NCI-H1417 treated with DMSO at 0.1 percent for 48 hours (cell line): ENCODE data around the gene TPBGL.
"Not testable (repeated sequence)": the region's sequence is repeated elsewhere in the genome, so short reads cannot be mapped to it uniquely, and the experiment has no call there.

Experiments
- DNase-seq: peaks from one replicate; lab custom pipeline; 2025; lab: John Stamatoyannopoulos, UW

The TPBGL gene

DNA sequence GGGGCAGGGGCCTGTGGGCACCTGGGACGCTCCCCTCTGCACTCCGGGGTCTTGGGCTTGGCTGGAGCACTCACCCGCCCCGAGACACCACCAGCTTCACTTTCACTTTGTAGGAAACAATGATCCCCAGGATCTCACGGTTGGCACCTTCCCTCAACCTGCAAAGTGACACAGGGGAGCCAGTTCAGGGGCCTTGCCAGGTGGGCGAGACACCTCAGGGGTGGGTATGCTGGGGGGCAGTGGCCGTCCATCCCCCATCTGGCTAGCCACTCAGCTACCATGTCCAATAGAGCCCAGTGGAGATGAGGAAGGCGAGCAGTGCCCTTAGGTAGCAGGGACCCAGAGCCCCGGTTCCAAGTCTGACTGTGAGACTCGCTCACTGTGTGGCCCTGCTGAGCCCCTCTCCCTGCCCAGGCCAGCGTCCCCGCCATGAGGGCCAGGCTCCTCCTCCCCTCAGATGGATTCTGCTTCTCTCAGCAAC lies 32.3 kb downstream of the TPBGL start:
- no peak for DNase-seq

DNA sequence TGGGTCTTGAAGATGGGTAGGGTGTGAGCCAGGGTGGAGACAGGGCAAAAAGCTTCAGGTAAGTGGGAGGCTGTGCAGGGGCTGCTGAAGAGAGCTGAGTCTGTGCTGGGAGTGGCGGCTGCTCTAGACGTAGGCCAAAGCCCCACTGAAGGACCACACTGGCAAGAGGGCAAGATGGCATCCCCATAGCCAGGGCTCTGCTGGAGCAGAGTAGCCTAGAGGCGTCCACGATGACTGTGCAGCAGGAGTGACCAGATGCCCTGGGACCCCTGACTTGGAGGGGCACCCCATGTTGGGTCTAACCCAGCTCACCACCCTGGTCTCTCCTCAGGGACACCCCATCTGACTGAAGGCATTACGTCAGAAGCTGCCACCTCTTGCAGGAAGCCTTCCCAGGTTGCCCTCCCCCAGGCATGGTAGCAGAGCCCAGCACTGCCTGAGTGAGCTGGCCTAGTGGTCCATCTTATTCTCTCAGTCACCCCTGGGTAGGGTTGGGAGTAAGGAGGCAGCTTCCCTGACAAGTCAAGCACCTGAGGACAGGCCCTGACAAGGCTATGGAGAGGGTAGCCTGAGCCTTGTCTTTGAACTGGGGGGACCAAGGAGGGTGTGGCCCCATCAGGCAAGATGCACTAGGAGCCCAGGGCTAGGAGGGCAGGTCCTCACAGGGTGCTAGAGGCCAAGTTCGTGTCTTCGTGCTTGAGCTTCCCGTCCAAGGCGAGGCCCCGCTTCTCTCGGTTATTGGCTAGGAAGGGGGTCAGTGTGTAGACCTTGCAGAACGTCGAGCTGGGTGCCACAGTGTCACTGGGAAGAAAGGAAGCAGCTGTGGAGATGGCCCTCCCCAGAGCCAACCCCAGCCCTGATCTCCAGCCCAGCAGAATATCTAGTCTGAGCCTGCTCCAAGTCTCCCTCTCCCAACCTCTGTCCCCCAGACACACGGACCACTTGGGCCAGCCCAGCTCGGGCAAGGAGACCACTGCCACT lies 33.1 kb downstream of the TPBGL start:
- DNase-seq: no peak

DNA sequence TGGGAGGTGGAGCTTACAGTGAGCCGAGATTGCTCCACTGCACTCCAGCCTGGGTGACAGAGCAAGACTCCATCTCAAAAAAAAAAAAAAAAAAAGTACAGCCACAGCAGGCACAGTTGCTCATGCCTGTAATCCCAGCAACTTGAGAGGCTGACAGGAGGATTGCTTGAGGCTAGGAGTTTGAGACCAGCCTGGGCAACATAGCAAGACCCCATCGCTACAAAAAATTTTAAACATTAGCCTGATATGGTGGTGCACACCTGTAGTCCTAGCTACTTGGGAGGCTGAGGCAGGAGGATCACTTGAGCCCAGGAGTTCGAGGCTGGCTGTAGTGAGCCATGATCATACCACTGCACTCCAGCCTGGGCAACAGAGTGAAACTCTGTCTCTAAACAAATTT lies 34.1 kb downstream of the TPBGL start:
- DNase-seq: not testable (repeated sequence)

DNA sequence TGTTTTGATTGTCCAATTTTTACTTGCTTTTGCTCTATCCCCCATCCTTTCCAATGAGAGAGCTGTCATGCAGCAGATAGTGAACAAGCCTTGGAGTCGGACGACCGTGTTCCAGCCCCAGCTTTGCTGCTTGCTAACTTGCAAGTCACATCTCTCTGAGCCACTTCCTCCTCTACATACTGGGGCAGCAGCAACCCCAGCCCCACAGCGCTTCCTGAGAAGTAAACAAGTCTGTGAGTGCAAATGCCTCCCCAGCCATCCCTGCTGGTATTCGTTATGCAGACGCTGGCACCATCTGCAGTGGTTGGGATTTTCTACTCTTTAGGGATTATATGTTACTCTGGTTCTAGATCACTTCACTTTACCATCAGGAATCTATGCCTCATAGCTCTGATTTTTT lies 35.0 kb downstream of the TPBGL start:
- DNase-seq: no peak

DNA sequence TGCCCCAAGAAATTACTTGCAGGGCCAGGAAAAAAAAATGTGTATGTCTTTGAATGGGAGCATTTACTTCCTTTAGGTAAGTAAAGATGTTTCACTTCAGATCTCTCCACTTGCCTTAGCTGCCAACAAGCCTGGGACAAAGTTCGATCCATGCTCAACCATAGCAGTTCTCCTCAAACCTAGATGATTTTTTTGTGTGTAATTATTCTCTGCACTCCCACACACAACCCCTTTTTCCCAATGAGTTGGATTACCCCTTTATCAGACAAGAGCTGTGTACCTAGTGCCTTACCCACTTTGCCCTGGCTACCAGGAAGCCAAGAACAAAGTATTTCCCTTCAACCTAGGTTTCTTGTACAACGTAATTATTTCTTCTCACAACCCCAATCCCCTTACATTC lies 35.6 kb downstream of the TPBGL start:
- DNase-seq: no peak

DNA sequence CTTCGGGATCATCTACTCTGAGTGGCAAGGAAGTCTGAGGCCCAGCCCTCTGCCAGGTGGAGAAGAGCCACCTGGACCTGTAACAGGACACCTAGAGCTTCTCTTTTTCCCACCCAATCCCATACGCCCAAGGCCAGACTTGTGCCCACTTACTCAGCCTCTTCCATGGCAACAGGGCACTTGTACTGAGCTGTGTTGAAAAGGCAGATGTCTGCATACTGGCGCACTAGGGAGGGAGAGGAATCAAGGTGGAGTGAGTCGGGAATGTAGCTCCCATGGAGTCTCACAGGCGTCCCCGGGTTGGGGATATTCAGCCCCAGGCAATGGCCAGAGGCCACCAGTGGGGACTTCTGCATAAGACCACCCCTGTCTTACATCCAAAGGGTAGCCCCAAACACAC lies 36.1 kb downstream of the TPBGL start:
- DNase-seq: peak; percentile 48

DNA sequence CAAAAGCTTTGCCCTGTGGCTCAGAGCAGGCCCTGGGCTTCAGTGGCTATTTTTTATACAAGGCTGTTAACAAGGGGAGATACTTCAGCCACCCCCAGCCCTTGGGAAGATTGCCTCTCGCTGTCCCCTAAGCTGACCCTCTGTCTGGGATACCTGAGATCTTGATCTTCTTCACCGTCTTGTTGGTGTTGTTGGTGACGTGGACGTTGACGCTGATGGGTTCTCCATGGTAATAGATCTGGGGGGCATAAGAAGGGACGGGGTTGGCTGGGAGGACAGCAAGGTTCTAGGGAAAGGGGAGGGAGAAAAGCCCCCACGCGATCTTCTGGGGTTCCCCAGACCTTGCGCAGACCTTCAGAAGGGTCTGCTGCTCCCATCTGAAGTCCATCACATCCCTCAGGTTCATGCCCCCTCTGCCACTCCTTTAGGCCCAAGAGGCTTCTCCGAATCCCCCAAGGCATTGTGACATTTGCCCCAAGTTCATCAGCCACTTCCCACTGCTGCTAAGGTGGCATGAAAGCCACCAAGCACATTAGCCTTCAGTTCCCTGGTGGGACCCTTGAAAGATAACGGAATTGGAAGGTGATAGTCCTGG lies 36.7 kb downstream of the TPBGL start:
- no peak for DNase-seq

DNA sequence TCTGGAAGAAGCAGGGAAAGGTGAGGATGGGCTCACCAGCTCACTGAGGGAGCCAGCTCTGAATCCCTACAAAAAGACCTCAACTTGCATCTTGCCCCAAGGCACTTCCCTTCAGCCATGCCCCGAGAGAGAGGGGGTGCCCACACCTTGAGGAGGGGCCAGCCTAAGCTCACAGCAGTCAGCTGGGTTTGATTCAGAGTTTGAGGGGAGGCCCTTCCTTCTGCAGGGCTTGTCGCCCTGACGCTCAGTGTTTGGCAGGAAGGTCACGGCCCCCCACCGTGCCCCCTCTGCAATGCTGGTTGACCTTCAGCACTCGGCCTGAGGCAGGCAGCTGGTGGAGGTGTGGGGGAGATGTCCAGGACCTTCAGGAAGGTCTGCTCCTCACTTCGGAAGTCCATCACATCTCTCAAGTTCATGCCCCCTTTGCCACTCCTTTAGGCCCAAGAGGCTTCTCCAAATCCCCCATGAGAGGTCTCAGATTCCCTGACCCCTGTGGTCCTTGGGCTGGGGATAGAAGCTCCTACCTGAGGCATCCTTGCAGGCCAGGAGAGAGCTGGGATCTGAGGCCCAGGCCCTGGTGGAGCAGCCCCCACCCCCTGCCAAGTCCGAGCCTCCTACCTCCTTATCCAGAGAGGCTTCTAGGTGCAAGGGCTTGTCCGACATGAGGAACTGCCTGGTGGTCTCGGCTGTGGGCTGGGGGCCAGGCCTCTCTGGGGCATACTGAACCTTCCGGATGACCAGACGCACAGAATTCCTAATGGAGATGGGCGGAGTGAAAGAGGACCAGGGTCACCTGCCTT lies 37.6 kb downstream of the TPBGL start:
- DNase-seq: no peak

DNA sequence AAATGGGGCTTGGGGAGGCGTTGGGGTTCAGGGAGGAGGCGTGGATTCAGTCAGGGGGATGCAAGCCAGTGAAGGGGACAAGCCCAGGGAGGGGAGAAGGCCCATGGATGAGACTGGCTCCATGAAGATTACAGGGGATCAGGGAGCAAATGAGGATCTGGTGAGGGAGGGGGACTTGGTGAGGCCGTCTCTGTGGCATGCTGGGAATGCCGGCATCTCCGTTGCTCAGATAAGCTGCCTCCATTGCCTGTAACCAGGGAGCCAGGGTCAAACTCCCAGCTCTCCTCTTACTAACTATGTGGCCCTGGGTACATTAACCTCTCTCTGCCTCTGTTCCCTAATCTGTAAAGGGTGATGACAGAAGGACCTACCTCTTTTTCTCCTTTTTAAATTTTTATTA lies 38.7 kb downstream of the TPBGL start:
- no peak for DNase-seq

DNA sequence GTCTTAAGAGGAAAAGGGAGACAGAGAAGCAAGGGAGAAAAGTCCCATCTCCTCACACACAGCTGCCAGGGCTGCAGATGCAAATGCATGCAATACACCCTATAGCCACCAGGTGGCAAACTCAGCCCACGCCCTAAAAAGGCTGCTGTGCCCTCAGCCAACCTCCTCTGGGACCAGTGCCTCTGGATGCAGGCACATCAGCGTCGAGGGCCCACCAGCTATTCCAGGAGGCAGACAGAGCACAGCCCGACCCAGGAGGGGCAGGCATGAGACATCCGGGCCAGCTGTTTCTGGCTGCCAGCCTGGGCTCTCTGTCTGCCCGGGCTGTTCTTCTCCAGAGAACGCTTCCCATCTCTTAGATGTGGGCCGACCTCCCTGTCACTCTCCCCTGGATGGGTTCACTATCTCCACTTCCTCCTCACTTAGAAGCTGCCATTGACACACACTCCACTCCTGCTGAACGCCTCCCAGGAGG lies 39.7 kb downstream of the TPBGL start:
- no peak for DNase-seq

DNA sequence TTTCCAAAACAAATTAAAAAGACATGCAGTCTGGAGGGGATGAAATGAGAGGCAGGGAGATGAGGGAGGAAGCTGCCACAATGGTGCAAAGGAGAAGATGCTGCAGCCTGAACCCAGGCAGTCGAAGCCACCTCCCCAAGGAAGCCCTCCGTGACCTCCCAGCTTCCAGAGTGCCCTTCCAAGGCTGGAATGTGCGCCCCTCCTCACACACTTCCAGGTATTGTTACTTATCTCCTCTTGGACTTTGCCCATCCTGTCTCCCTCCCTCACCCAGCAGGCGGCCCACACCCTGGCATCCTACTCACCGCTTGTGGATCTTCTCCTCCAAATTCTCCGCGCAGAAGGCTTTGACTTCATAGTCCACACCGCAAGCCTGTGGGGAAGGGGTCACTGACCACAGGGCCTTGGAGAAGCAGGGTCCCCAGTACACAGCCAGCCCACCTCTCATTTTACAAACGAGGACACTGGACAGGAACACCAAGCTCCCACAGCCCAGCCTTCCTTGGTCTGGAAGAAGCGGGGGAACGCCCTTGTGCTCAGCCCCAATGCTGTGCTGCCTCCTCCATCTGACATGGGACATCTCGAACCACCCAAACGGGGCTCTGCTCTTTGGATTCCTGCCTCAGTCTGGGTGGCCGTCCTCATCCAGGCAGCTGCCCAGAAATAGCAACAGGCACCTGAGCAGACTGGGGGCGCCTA lies 40.3 kb downstream of the TPBGL start:
- no peak for DNase-seq

DNA sequence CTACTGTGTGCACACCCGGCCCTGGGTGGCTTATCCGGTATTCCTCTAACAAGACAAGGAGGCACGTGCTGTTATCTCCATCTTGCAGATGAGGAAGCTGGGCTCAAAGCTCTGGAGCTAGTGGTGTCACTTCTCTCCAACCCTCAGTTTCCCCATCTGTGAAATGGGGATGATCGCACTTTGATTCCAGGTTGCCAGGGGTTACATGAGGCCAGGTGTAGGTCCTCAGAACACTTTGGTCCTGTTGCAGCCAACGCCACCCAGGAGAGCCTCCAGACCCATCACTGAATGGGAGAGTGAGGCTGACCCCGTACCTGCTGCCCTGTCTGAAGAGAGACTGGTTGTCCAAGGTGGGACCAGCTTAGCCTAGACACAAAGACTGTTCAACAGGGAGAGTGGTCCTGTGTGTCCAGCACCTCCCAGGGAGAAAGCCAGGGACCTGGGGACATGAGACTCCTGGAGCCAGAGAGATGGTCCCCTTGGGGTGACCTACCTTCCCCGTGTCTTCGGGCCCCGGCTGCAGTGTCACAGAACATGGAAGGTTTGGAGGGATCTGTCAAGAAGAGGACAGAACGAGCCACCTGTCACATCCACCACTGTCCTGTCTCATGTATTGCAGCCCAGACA lies 41.0 kb downstream of the TPBGL start:
- no peak for DNase-seq

DNA sequence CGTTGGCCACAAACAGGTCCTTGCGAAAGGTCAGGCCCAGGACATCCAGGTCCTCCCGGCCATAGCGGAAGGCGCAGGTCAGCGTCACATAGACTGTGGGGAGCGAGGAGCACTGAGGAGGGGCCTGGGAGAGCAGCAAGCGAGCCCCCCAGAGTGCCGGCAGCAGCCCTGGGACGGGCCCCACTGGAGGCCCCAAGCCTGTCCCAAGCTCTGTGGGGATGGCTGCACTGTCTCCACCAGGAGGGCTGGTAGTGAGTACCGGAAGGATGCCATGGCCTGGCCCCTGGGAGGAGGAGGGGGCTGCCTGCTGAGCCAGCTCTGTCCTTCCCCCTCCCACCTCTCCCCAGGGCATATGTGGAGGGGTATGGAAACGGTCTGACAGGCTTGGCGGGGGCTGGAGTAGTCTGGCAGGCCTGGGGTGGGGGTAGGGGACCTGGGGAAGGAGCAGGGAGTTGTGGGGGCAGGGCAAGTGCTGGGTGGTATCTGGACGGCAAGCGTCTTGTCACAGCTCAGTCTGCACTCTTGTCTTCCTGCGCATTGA lies 42.9 kb downstream of the TPBGL start:
- DNase-seq: no peak

DNA sequence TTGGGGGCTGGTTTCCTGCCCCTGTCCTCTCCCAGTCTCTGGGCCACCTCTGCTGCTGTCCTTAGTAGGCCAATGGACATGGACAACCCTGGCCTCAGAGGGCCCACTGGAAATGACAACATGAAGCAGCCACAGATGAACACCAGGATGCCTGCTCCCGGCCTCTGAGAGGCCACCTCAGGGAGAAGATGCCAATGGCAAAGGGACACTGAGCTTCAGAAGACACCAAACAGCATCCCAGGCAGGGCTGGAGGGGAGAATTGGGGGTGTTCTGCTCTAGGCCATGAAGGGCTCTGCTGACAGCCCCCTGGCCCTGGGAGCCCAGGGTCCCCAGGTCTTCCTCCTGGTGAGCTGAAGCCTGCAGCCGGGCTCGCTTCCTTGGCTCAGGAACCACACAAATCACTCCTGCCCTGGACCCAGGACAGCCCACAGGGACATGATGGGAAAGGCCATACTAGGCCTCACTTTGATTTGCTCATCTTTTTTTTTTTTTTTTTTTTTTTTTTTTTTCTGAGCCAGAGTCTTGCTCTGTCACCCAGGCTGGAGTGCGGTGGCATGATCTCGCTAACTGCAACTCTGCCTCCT lies 45.3 kb downstream of the TPBGL start:
- DNase-seq: no peak

DNA sequence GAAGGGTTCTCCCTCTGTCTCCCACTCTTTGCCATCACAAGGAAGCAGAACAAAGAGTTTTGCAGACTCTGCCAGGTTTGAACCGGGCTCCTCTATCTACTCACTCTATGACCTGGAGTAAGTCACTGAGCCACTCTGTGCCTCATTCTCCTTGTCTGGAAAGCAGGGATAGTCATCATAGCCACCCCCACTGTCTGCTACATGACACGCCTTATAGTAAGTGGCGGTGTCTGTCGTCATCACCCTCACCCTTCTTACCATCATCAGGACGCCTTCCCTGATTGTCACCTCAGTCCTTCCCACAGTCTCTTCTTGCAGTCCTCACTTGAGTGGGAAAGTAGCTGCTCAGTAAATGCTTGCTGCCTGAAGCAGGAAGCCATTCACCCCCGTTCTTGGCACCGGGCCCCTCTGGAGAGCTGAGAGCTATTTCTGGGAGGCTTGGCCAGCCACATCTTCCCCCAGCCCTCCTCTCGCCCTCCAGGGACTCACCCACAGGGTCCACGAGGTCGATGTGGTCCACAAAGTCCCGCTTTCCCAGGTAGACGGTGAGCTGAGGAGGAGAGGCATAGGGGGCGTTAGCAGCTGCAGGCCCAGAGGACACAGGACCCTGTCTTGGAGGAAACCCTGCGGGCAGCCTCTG lies 46.4 kb downstream of the TPBGL start:
- no peak for DNase-seq

DNA sequence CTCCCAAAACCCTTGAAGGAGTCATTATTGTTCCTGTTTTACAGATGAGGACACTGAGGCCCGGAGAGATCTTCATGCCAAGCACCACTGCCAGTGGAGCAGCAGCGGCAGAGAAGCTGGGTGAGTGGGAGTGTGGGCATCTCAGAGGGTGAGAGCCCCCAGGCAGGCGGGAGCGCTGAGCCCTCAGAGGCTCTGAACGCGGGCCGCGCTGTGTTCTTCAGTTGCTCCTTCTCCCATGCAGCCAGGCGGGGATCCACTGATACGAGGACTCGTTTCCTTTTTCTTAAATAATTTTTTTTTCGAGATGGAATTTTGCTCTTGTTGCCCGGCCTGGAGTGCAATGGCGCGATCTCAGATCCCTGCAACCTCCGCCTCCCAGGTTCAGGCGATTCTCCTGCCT lies 47.0 kb downstream of the TPBGL start:
- DNase-seq: no peak

DNA sequence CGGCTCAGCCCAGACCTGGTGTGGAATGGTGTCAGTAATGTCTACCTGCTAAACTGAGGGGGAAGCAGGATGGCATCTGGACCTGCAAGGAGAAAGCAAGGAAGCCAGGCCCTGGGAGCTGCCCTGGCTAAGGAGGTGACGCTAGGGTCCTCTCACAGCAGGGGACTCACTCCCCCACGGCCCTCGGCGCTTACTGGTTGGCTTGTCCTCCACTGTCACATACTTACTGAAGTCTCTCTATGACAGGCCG lies 48.9 kb downstream of the TPBGL start:
- DNase-seq: no peak

DNA sequence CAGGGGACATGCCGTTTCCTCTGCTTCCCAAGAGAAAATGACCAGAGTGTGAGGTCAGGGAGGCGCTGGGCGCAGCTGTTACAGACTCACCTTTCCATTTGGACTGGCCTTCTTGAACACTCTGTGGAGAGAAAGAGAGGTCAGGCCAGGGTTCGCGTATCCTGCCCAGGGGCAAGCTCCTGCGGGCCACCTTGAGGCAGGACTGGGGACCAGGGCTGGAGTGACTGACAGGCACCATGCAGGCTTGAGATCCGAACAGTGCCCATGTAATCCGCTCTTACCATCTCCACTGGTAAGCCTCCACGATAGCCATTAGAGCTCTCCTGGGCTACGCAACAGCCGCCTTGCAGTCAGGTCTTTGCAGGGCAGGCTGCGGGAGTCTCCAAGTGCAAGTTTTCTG lies 49.3 kb downstream of the TPBGL start:
- no peak for DNase-seq

DNA sequence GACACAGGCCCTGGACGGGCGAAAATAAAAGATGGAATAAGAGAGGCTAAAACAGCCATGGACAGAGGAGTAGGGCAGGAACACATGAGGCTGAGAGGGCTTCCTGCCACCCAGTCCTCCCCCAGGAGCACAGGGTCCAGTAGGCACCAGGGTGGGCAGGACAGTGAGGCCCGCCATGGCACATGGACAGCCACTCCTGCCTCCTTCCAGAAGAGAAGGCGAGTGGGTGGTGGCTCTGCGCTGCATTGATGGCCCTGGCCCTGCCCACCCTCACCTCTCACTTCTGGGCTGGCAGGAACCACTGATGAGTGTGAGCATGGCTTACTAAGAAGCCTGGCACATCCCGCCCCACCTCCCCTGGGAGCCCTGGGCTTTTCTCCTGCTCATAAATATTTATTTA lies 51.2 kb downstream of the TPBGL start:
- no peak for DNase-seq

DNA sequence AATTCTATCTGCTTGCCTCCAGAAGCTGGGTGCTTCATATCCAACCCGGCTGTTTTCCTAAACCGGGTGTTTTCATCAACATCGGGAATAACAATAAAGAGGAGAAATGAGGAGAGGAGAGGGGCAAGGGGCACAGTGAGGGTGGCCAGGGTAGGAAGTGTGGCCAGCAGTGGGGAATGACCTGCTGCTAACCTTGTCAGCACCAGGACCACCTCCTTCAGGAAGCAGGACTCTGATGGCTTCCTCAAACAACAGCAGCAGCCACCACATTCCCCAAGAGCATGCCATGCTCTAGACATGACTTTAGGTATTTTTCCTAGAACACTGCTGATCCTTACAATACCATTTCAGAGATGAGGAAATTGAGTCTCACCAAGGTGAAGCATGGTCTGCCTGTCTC lies 52.4 kb downstream of the TPBGL start:
- no peak for DNase-seq
